ENCODE results near the gene ZSCAN10.

Gene ZSCAN10

DNA sequence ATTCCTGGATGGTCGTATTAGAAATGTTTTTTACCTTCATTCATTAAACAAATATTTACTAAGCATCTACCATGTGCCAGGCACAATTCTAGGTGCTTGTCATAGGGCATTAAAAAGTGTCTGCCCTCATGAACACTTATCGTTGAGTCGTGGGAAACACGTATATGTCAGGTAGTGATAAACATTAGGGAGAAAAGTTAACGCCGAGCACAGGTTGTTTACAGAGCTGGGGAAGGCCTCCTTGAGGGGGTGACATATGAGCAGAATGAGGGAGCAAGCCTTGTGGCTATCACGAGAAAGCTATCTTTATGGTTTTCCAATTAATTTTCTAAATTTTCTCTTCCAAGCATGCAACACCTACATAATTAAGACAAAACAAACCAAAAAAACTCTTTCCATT is 34.8 kb upstream of the ZSCAN10 start:
- DNase-seq = no peak

DNA sequence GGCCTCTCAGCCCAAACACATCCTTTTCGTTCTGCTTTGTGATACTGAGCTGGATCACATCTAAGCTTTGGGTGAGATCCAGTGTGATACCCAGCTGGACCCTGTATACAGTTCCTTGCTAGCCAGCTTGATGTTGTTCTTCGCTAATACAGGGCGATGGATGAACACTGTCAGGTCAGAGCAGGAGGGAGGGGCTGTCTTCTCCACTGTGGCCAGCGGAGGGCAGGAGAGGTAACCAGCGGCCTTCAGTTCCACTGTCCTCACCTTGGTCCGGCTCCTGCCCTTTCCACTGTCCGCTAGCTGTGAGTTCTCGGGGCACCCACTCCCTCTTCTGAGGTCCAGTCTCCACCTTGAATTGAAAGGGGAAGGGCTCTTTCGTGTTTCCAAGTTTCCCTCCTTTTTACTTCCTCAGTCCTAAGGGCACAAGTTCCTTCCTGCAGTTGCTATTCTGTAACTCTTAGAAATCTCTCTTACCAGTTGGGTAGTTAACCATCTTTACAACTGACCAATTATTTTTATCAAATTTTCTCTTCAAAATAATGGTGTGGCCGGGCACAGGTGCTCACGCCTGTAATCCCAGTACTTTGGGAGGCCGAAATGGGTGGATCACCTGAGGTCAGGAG is 32.8 kb upstream of the ZSCAN10 start:
- DNase-seq = peak; percentile 50 to 68 (median 53)

DNA sequence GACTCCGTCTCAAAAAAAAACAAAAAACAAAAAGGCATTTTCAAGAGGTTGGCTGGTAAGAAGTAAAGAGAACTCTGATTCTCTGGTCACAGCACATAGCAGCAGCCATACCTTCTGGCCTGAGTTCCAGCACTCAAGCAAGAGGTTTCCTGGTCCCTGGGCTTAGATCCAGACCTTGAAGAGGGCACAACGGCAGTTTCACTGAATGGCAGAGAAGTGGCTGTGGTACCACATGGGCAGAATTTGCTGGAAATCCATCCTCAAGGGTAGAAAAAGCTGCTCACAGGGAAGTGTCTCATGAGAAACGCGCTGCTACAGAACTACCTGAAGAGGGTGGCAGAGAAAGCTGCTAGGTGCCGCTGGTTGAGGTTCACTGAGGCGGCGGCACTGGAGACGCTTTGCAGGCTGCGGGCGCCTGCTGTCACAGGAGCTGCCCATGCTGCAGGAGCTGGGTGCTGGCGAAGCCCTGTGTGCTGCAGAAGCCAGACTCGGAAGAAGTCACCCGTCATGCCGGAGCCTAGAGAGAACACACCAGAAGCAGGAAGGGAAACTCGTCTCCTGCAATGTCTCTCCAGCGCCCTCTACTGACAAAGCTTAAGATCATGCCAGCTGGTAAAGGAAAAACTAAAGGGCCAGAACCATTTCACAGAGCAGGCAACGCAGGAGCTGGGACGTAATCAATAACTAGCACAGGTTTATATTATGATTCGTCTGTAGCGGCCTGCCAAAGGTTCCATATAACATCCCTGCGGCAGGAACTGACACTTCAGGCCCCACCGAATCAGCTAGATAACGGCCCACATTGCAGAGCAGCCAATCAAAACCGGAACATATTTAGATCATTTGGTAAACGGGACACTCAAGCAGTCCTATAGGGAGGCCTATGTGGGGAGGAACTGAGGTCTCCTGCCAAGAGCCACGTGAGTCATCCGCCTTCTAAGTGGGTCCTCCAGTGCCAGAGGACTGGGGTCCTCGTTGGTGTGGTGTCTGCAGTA is 30.3 kb upstream of the ZSCAN10 start:
- DNase-seq = peak; percentile 92 to 94 (median 94)

- no peak for DNase-seq
Measured at GRCh38 chr16:3127745-3128144, 28.7 kb upstream of the ZSCAN10 start.

GRCh38 chr16:3123986-3124886 is 25.1 kb upstream of the ZSCAN10 start:
- peak; percentile 95 to 98 (median 97) for DNase-seq

DNA sequence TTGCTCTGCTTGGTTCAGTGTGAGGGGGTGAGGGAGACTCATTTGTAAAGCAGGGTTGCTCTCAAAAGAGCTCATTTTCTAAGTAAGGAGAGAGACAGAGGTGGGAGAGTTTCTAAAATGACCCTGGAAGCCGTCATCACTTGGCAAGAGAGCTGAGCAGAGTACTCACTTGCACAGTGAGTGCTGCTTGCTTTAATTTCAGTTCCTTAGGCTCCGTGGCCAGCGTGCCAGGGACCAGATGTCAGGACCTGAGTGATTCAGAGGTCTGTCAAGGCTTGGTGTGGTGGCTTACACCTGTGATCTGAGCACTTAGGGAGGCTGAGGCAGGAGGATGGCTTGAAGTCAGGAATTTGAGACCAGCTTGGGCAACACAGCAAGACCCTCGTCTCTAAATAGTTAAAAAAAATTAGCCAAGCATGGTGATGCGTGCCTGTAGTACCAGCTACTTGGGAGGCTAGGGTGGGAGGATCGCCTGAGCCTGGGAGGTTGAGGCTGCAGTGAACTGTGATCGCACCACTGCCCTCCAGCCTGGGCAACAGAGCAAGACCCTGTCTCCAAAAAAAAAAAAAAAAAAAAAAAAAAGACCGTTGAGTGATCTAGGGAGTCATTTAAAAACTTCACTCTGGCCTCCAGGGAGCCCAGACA is 24.0 kb upstream of the ZSCAN10 start:
- DNase-seq = no peak

DNA sequence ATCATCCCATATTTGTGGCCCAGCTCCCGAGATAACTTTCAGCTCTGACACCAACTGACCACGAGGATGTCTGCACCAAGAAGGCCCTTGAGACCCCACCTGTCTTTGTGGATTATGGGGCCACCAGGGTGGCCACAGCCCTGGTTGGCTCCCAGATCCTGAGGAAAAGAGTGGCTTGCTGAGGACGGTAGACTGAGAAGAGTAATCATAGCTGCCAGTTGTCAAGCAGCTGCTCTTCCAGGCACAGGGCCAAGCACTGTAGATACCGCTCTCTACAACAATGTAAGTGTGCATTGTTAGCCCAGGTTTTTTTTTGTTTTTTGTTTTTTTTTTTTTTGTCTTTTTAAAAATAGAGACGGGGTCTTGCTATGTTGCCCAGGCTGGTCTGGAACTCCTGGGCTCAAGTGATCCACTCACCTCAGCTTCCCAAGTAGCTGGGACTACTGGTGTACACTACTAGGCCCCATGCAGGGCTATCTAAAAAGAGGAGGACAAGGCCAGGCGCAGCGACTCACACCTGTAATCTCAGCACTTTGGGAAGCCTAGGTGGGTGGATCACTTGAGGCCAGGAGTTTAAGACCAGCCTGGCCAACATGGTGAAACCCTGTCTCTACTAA is 22.9 kb upstream of the ZSCAN10 start:
- DNase-seq = no peak

- DNase-seq = no peak
Measured at GRCh38 chr16:3120435-3120834, 21.3 kb upstream of the ZSCAN10 start.

GRCh38 chr16:3119701-3120408 is 20.8 kb upstream of the ZSCAN10 start:
- DNase-seq = no peak

GRCh38 chr16:3119286-3119685 is 20.2 kb upstream of the ZSCAN10 start:
- DNase-seq = no peak

DNA sequence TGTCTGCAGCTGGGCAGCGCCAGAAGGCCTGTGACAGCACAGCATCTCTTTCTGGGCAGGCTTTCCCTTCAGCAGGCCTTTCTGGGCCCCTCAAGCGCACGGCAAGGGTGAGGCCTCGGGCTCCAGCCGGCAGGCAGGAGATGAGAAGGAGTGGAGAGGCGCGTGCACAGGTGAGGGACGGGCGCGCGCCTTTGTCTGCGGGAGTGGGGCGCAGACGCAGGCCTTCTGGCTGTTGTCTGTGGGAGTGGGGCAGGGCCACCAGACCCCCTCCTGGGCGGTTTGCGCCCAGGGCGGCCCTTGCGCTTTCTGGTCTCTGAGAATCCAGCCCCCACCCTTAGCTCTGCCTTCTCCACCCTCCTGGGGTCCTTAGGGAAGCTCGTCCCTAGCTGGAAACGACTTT is 19.8 kb upstream of the ZSCAN10 start:
- no peak for DNase-seq

GRCh38 chr16:3118204-3118790 is 19.2 kb upstream of the ZSCAN10 start:
- no peak for DNase-seq

DNA sequence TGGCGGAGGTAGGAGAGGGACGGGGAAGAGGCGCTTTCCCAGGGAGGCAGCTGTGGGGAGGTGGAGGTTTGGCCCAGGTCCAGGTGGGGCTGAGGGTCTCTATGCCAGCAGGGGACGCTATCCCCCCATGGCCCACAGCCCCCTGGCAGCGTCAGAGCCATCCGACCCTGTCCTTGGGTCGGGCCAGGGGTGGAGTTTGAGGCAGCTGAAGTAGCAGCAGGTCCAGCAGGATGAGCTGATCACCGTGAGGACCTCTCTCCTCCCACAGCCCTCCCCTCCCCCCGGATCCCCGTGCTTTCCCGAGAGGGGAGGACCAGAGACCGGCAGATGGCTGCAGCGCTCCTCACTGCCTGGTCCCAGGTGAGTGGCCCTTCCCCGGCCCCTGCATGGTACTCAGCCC is 16.5 kb upstream of the ZSCAN10 start:
- no peak for DNase-seq

- no peak for DNase-seq
Measured at GRCh38 chr16:3115003-3115402, 15.9 kb upstream of the ZSCAN10 start.

DNA sequence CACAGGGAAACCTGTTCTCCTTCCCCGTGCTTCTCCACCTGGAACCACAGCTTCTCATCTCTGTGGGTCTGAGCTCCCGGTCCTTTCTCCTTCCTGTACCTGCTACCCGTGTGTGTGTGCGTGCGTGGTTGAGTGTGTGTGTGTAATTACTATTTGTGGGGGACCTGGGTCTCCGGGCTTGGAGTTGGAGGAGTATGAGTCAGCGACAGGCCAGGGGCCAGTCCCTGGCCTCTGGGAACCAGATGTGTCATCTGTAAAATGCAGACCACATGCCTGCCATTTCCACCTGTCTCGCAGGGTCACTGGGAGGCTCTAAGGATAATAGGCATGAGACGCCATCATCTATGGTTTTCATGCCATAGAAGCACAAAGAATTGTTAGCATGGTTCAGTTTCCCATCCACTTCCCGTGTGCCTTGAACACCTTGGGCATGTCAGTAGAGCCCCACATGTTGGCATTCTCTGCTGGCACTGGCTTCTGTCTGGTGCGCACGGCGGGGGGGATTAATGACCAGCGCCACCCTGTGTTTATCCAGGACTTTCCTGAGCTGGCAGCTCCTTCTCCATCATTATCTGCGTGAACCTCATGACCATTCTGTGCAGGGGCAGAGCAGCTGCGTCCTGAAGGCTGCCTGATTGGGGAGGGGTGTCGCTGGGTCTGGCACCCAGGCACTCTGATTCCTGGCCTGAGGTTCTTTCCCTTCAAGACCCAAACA is 14.8 kb upstream of the ZSCAN10 start:
- DNase-seq = no peak

DNA sequence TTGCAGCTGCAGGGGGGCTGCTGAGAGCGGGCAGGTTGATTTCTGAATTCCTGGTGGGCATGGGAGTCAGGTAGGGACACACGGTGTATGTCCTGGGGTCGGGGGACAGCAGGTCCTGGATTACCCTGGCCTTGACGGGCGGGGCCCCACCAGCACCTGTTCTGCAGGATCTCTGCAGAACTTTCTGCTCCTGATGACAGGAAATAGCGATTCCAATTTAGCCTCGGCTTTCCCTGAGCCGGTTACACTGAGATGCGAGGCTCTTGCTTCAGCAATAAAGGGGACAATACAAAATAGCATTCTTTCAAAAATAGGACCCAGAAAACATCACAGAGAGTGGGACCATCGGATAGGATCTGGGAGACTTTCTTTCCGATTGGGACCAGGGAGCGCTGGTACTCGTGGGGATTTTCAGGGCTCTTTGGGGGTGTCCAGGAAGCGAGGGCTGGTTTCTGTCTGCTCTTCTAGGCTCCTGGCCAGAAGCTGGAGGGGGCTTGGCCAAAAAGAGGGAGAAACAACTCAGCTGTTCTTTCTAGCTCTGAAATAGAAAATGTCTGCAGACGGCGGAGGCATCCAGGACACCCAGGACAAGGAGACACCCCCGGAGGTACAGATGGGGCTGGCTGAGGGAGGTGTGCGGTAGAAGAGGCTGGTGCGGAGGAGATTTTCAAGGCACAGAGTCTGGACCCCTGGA is 13.9 kb upstream of the ZSCAN10 start:
- DNase-seq = no peak

DNA sequence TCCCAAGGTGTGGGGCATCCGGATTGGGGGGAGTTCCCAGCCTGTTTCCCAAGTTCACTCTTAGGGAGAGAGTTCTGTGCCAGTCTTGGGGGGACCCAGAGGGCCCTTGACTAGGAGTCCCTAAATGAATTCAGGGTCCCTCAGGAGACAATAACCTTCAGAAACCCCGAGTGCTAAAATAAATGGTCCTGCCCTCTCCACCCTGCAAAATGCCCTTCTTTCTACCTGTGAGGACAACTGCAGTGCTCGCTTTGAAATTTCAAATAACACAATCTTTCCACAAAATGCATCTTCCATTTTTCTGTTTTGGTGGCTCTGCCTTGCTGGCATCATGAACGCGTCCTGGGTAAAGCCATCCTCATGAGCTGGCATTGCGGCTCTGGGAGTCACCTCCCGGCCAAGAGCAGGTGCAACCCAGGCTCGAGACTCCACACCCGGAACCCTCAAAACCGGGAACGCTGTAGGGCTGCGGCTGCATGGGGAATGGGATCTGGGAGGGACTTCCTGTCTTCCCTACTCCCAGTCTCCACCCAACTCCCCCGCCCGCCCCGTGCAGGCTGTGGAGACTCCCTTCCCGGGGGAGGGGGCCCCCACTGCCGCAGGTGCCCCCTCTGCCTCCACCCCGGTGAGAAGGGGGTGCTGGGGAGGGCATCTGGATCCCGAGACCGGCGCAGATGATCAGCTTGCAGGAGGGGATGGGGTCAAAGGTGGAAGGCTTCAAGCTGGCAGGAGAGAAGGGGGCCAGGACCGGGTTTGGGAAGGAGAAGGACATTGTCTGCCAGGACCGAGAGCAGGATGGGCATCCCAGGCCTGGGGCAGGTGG is 13.2 kb upstream of the ZSCAN10 start, which contains the start of gene ZNF205:
ZNF205 (plus strand) TSS at position 529 of the 823 bp plus-strand sequence. CDS start 845 bp downstream, outside the sequence.
- DNase-seq = peak; percentile 54 to 76 (median 60)

- DNase-seq = peak; percentile 93 to 96 (median 96)
Measured at GRCh38 chr16:3106205-3106928, 7.3 kb upstream of the ZSCAN10 start.

All from suppressor macrophage treated with lipopolysaccharide for 1 hour (primary cell).